Body of pancreas (tissue), 4 donors: Measurements from ENCODE around the gene CHRND. TPM values are rescaled to one million over a fixed set of nuclear protein-coding genes. Genes with fewer than 3 reads are reported as not detected.

ENCODE experiments used
- ATAC-seq: fragments of 150-250 bp; one replicate; pipeline ENCODE4 v1.9.1; 2016
- DNase-seq, 4 donors: peaks; one replicate each; pipeline ENCODE4 v3.0.0-alpha.2; 2019
- H3K27ac ChIP-seq, 4 donors: fragments of 200-600 bp; sonication (generic); 1 replicate in 3 of 4; 2 replicates in 1 of 4; pipeline versions ENCODE4 v1.5.1 to v1.6.1; 2016 to 2019; ENCODE audit warnings: mild to moderate bottlenecking in 1 of 4, mixed read lengths in 1 of 4, moderate library complexity in 1 of 4
- H3K27me3 ChIP-seq, 2 donors: fragments of 200-600 bp; sonication (generic); one replicate each; pipeline ENCODE4 v1.6.0; 2016; ENCODE audit warnings: mild to moderate bottlenecking in 1 of 2
- H3K36me3 ChIP-seq, 2 donors: fragments of 200-600 bp; sonication (generic); replicated peaks in 1 of 2; 2 replicates each; pipeline ENCODE4 v1.5.1; 2016; ENCODE audit warnings: low read depth in 2 of 2; ENCODE audit not compliant: insufficient read depth in 1 of 2
- H3K4me1 ChIP-seq: fragments of 200-600 bp; sonication (generic); one replicate; pipeline ENCODE4 v1.6.0; 2016
- H3K4me3 ChIP-seq, 2 donors: fragments of 200-600 bp; sonication (generic); 1 replicate in 1 of 2; 2 replicates in 1 of 2; pipeline ENCODE4 v1.5.1; 2016 to 2019
- H3K9me3 ChIP-seq, 3 donors: fragments of 200-600 bp; sonication (generic); 1 replicate in 2 of 3; 2 replicates in 1 of 3; pipeline ENCODE4 v1.5.1; 2016
- POLR2A ChIP-seq, 3 donors: fragments of 450-650 bp; IDR thresholded peaks; one replicate each; pipeline ENCODE4 v1.6.1; 2016; ENCODE audit warnings: antibody characterized with exemption in 3 of 3, mild to moderate bottlenecking in 2 of 3
- WGBS, 2 donors: methylation state at CpG; one replicate each; pipeline ENCODE4 v1.1.5; 2017; 5-methylcytosine and 5-hydroxymethylcytosine counted together
- intact Hi-C: fragments of 100-400 bp; cut with DNase I; formaldehyde crosslinking; loops from one replicate; pipeline ENCODE4 v1.15.1; 2023
- total RNA-seq, 2 donors: library from RNA; depleted of rRNA; stranded (reverse); fragments of >200 nt; gene quantifications; one replicate each; pipeline ENCODE4 v1.1.0, GENCODE V29; 2016
- TF ChIP-seq, protein P1 (sequence below), 7 experiments: fragments of 450-650 bp in 4 of 7; fragments of 200-600 bp in 3 of 7; sonication (generic) in 3 of 7; IDR thresholded peaks; one replicate each; pipeline ENCODE4 v1.5.1; 2016 to 2019; ENCODE audit warnings: antibody characterized with exemption in 7 of 7

The CHRND gene
- total RNA-seq, 2 donors from 2014 or later: not detected

DNA sequence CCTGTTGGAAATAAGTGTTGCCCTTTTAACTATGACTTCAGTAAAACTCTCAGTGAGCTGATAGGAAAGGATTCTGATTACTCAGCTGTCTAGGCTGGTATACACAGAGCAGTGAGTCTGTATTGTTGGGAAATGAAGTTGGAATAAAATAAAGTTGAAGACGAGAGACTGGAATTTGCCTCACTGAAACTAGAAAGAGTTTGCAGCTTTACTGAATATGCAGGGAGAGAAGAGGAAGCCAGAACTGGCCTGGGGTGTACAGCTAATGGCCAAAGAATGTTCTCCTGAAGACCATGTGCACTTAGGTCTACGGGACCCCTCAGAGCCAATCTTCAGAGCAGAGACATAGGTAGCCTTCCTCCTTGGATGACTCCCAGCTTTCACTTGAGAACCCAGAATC is 51.0 kb downstream of the CHRND start:
- DNase-seq (no peak), ATAC-seq (no peak)
- WGBS, 2 donors: 67 to 88% methylated on average over 2 of the region's 2 CpGs
- Histone ChIP-seq H3K4me1 (peaks cover 38% of the 10 kb centered on the region), H3K4me3 (no peak overlapping the region), H3K36me3 (peaks cover 0 to 3% of the 10 kb centered on the region in 2 donors), H3K27me3 (no peaks in the 10 kb centered on the region), H3K27ac (no peak overlapping the region), H3K9me3 (no peaks in the 10 kb centered on the region)
- intact Hi-C loops: no loop called here
- TF ChIP-seq, protein P1, sequence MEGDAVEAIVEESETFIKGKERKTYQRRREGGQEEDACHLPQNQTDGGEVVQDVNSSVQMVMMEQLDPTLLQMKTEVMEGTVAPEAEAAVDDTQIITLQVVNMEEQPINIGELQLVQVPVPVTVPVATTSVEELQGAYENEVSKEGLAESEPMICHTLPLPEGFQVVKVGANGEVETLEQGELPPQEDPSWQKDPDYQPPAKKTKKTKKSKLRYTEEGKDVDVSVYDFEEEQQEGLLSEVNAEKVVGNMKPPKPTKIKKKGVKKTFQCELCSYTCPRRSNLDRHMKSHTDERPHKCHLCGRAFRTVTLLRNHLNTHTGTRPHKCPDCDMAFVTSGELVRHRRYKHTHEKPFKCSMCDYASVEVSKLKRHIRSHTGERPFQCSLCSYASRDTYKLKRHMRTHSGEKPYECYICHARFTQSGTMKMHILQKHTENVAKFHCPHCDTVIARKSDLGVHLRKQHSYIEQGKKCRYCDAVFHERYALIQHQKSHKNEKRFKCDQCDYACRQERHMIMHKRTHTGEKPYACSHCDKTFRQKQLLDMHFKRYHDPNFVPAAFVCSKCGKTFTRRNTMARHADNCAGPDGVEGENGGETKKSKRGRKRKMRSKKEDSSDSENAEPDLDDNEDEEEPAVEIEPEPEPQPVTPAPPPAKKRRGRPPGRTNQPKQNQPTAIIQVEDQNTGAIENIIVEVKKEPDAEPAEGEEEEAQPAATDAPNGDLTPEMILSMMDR (IDR thresholded peaks at IDR 0.05): no peak
- no peak for TF ChIP-seq POLR2A (IDR thresholded peaks at IDR 0.05)

DNA sequence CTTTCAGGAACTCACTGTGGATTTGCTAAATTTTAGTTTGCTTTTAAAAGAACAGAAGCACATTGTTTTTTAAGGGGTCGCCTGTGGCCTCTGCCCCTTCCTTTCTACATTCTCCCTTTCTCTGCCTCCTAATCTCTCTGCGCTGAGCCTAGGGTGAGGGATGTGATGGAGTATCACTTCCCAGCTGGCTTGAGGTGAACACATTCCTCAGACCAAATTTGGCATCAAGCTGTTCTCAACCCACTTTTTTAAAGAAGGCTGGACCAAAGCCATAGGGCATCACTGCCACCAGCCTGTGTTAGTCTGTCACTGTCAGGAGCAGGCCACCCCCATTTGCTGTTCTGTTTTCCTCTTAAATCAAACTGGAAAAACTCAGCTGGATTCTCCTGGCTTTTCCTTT is 51.9 kb downstream of the CHRND start:
- TF ChIP-seq, protein P1 (IDR thresholded peaks at IDR 0.05): no peak
- TF ChIP-seq POLR2A (IDR thresholded peaks at IDR 0.05): no peak

DNA sequence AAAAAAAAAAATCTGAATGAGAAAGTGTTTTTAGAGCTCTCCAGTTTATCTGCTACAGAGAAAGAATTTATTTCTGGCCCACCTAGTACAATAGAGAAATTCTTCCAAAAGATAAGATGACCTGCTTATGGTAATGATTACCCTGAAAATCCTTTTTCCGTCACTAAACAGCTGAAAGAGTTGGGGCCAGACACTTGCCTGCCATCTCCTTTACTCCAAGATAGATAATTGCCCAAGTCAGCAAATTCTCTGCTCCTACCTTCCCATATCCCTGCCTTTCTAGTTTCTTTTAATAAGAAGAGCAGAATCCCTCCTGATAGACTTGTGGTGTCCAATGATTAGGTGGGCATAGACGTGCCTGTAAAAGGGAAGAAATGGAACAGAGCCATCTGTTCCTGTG is 52.7 kb downstream of the CHRND start:
- ATAC-seq (no peak), DNase-seq (no peak)
- 69 to 70% methylated on average over 2 of the region's 2 CpGs for WGBS, 2 donors
- H3K4me1 ChIP-seq: peaks cover 30% of the 10 kb centered on the region
- H3K4me3 ChIP-seq: no peak overlapping the region
- TF ChIP-seq, protein P1 (IDR thresholded peaks at IDR 0.05): no peak
- no peak for TF ChIP-seq POLR2A (IDR thresholded peaks at IDR 0.05)
- H3K9me3 ChIP-seq: no peaks in the 10 kb centered on the region
- H3K27me3 ChIP-seq: no peaks in the 10 kb centered on the region
- no peak overlapping the region for H3K27ac ChIP-seq
- H3K36me3 ChIP-seq: peaks cover 0 to 3% of the 10 kb centered on the region in 2 donors
- intact Hi-C loops: no loop called here

More for the DNA sequence above, 51.9 kb downstream of the CHRND start:
- Histone ChIP-seq H3K9me3 (no peaks in the 10 kb centered on the region), H3K36me3 (peaks cover 0 to 3% of the 10 kb centered on the region in 2 donors), H3K27me3 (no peaks in the 10 kb centered on the region), H3K4me3 (no peak overlapping the region), H3K27ac (no peak overlapping the region), H3K4me1 (peaks cover 31% of the 10 kb centered on the region)
- intact Hi-C loops: no loop called here
- WGBS, 2 donors: 80 to 84% methylated on average over 2 of the region's 2 CpGs
- DNase-seq (no peak), ATAC-seq (no peak)

DNA sequence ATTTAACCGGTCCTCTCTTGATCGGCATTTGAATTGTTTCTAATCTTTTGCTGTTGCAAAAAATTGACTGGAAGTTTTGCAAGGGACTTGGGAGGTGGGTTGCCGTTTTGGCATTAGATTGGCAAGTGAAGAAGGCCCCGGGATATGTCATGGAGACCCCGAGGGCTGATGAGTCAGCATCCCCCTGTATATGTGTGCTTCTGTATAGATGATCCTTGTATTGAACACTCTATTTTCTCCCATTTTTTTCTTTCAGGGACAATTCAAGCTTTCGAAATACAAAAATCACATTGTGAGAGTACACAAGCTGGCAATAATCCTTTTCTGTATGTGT is 54.7 kb downstream of the CHRND start:
- no peak for ATAC-seq
- Histone ChIP-seq H3K4me1 (peaks cover 26% of the 10 kb centered on the region), H3K4me3 (no peak overlapping the region), H3K27ac (peak overlapping the region in 2 of 4 donors; percentile 44 to 66), H3K36me3 (peaks cover 0 to 3% of the 10 kb centered on the region in 2 donors), H3K27me3 (no peaks in the 10 kb centered on the region), H3K9me3 (no peaks in the 10 kb centered on the region)
- intact Hi-C loops: no loop called here
- TF ChIP-seq, protein P1 (IDR thresholded peaks at IDR 0.05): no peak
- no peak for TF ChIP-seq POLR2A (IDR thresholded peaks at IDR 0.05)
- no peak for DNase-seq
- WGBS, 2 donors: 39 to 55% methylated on average over 6 of the region's 6 CpGs

DNA sequence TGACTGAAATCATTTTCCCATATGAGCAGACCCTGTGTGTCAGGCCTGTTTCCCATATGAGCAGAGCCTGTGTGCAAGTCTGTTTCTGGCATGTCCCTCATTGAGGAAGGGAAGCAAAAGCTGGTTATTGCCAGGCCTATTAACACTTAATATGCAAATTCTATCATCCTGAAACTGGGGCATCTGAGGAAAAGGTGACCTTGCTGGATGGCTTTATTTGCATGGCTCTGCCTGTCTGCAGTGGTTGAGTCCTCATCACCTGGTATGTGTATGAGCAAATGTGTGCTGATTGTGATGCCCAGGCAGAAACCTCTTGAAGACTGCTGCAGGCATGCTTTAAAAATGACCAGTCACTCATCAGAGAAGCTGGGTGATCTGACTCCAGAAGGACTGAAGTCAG is 55.8 kb downstream of the CHRND start:
- peaks cover 0 to 3% of the 10 kb centered on the region in 2 donors for H3K36me3 ChIP-seq
- intact Hi-C loops: no loop called here
- no peak overlapping the region for H3K27ac ChIP-seq
- peaks cover 26% of the 10 kb centered on the region for H3K4me1 ChIP-seq
- no peaks in the 10 kb centered on the region for H3K9me3 ChIP-seq
- no peaks in the 10 kb centered on the region for H3K27me3 ChIP-seq
- TF ChIP-seq, protein P1 (IDR thresholded peaks at IDR 0.05): no peak
- TF ChIP-seq POLR2A (IDR thresholded peaks at IDR 0.05): no peak
- DNase-seq (no peak), ATAC-seq (no peak)
- no peak overlapping the region for H3K4me3 ChIP-seq
